Pons (tissue), 1 donor: ENCODE results near the gene ENTREP3.
"Not testable (repeated sequence)": the region's sequence is repeated elsewhere in the genome, so short reads cannot be mapped to it uniquely, and the experiment has no call there.

Source experiments
- DNase-seq: peaks from one replicate; pipeline ENCODE4 v3.0.0-alpha.2; 2016; ENCODE audit warnings: low spot score

The ENTREP3 gene, protein sequence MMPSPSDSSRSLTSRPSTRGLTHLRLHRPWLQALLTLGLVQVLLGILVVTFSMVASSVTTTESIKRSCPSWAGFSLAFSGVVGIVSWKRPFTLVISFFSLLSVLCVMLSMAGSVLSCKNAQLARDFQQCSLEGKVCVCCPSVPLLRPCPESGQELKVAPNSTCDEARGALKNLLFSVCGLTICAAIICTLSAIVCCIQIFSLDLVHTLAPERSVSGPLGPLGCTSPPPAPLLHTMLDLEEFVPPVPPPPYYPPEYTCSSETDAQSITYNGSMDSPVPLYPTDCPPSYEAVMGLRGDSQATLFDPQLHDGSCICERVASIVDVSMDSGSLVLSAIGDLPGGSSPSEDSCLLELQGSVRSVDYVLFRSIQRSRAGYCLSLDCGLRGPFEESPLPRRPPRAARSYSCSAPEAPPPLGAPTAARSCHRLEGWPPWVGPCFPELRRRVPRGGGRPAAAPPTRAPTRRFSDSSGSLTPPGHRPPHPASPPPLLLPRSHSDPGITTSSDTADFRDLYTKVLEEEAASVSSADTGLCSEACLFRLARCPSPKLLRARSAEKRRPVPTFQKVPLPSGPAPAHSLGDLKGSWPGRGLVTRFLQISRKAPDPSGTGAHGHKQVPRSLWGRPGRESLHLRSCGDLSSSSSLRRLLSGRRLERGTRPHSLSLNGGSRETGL

DNA sequence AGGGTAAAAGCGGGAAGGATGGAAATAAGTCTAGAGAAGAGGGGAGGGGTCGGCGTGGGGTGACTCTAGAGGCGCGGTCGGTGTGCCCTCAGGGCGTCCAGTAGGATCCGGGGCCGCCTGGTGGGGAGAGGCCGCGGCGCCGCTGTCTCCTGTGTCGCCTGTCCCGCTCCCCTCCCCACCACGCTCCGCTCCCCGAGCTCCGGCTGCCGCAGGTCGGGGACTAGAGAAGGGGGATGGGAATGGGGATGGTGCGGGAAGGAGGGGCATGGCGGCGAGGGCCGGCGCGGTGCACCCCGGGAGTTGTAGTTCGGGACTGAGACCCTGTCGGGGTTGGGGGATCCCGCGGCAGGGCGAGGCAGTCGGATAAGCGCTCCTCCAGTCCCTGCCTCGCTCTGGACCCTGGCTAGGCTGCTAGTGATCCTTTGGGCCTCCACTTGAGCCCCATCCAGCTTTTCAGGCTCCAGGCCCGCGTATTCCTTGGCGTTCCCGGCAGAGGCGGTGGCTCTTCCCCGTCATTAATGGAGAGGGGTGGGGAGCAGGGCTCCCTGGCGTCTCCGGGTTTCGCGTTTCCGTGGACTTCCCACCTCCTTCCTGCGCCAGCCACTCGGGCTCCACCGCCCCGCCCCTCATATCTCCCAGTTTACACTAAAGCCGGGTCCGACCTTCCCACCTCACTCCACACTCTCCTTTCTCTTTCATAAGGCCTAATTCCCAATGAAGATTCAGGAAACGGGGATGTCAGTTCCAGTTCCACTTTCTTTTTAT, at the start of gene ENTREP3:
Gene ENTREP3 (minus strand): TSS at position 241 of the 765 bp plus-strand sequence. CDS start 606 bp downstream, outside the sequence.
- peak; percentile 81 for DNase-seq

DNA sequence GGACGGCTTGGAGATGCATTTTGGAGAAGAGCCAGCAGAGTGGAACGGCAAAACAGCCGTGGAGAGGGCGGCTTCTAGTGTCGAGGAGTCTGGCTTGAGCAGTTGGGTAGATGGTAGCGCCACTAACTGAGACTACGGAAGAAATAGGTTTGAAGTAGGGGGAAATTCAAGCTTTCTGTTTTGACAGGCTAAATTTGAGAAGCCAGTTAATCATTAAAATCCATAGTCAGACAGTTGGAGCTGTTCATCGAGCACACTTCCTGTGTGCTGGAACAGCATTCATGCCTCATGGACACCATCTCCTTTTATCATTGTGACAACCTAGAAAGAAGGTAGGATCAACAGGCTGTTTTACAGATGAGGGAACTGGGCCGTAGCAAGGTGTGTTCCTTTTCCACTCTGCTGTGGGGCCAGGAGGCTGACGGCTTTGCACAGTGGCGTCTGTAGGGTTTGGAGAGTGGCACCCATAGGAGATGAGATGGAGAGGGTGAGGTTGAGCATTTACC, 49.3 kb upstream of the ENTREP3 start:
- DNase-seq: no peak

DNA sequence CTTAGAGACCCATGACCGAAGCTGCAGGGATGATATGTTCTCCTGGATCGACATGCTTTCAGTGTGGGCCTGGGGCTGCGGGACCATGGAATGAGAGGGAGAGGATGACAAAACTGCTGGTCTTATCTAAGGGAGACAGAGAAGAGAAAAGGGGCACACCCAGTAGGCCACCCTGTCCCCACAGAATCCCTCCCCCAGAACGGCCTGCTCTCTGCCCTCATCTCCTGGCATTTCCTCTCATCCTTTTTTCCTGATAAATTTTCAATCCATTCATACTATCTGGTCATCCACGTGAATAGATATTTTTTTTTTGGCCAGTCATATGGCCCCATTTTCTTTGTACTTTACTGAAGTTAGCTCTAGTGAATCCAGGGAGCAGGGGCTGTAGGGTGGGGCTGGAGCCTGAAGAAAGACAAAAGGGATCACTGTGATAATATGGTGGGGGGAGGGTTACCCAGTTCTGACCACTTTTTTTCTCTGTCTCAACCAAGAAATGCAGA, 46.1 kb upstream of the ENTREP3 start, which contains the start of gene PKLR:
Gene PKLR (minus strand): TSS at position 97 of the 500 bp plus-strand sequence. CDS start 43 bp downstream, at position 54.
- DNase-seq: no peak

DNA sequence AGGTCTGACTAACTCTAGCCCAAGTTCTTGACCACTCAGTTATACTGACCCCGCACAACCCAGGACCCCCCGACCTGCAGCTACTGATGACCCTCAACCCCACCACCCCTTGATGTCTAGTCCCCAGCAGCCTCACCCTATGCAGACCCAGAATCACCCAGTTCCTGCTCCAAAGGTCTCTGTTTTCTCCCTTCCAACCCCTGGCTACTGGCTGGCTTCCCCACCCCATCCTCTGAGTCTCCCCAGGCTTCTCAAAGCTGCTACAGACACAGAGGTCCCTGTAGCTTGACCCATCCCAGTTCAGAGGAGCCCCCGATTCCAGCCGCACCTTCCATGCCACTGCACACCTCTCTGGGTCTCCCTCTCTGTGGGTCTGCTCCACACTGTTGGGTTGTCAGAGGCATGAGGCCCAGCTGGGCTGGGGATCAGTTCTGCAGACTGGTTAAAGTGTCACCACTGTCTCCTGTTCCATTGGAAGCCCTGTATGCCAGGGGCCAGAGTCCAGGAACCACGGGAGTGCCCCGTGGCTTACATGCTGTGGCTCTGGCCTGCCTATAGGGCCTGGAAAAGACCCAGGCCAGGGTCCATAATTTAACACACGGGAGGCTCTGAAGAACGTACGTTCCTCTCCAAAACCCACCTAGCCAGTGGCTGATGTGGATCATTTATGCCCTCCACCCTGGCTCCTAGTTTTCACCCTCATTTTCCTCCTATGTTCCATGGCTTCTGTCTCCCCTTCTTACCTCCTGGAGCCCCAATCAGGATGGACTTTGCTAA, 45.5 kb upstream of the ENTREP3 start:
- no peak for DNase-seq

DNA sequence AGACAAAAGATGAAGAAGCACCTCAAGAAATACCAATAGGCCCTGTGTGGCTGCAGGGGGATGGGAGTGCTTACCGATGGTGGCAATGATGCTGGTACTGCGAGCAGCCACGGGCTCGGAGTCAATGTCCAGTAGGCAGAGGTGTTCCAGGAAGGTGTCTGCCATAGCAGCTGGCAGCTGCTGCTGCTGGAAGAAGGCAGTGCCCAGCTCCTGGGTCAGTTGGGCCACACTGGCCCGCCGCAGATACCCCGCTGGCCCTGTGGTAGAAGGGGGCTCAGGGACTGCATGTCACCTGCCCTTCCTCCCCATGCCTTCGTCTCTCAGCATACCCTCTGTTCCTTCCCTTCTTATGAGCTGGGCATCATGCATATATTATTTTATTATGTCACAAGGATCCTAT, 44.7 kb upstream of the ENTREP3 start:
- no peak for DNase-seq

DNA sequence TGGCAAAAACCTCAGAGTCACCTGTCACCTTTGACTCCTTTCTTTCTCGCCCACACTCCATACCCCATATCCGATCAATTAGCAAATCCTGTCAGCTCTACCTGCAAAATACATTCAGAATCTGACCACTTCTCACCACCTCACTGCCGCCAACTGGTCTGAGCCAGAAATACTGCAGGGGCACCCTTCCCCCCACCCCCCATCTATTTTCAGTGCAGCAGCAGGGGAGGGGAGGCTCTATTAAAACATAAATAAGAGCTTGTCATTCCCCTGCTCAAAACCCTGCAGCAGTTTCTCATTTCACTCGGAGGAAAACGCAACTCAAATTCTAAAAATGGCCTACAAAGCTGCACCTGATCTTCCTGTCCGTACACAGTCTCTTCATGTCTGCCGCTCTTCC, 42.1 kb upstream of the ENTREP3 start:
- DNase-seq: no peak

DNA sequence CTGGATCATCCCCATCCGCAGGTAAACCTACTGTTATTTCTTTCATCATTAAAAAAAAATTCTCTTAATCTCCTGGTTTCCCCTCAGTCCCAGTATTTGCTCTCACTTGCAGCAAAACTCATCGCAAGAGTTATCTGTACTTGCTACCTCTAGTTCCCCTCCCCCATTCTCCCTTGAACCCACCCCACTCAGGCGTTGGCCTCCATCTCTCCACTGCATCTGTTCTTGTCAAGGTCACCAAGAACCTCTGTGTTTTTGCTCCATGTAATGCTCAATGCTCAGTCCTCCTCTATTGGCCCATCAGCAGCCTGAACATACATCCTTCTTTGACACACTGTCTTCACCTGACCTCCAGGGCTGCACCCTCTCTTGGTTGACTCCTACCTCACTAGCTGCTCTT, 41.4 kb upstream of the ENTREP3 start:
- no peak for DNase-seq

DNA sequence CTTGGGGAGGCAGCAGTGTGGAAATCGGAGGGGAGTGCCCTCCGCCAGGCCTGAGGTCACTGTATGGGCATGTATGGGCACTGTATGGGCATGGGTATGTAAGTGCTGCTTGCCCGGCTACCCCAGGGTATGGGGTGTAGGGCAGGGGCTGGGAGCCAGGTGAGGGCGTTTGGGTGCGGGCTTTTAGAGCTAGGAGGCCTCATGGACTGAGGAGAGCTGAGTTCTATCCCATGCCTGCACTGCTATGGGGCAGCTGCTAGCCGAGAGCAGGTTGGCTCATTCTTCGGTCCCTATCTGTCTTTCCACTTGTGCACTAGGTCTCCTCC, 40.6 kb upstream of the ENTREP3 start:
- no peak for DNase-seq

DNA sequence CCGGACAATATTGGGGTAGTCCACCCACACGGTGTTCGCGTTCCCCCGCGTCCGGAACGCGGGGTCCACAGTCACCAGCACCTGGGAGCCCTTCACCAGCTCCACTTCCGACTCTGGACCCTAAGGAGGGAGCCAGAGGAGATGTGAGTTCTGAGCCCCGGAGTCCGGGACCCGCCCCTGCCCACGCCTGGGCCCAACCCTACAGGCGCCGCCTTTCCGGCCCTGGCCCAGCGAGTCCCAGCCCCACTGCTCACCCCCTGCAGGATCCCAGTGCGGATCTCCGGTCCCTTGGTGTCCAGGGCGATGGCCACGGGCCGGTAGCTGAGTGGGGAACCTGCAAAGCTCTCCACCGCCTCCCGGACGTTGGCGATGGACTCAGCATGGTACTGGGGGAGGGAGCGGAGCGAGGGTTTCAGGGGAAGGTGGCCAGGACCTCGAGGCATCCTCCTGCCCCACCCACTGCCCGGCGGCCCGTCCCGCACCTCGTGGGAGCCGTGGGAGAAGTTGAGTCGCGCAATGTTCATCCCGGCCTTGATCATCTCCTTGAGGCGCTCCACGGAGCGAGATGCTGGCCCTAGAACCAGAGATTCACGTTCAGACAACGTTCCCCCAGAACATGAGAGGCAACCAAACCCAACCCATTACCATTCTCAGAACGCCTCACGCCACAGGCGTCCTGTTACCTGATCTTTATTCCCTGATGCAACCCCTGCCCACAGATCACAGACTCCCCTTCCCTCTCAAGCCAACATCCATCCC, 40.1 kb upstream of the ENTREP3 start:
- DNase-seq: no peak

DNA sequence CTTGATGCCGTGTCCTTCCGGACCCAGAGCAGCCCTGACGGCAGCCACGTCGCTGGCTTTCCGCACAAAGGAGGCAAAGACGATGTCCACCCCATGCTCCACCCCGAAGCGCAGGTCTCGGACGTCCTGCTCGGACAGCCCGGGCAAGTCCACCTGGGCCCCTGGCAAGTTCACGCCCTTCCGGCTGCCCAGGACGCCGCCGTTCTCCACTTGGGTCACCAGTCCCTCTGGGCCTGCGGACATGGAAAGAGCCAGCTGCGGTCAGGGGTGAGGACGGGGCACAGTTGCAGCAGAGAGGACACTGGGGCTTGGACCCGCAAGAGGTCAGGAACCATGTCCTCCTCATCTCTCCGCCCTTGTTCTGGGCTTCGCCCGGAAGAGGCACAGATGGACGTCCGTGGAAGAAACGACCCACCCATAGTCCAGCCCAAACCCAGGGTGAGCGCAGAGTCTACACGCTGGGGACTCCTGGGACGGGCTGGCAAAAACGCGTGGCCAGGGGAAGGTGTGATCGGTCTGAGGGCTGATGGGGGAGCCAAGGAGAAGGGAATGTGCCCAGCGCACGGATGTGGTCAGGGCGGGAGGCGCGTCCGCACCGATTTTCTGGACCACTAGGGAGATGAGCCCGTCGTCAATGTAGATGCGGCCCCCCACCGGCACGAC, 39.4 kb upstream of the ENTREP3 start:
- no peak for DNase-seq

DNA sequence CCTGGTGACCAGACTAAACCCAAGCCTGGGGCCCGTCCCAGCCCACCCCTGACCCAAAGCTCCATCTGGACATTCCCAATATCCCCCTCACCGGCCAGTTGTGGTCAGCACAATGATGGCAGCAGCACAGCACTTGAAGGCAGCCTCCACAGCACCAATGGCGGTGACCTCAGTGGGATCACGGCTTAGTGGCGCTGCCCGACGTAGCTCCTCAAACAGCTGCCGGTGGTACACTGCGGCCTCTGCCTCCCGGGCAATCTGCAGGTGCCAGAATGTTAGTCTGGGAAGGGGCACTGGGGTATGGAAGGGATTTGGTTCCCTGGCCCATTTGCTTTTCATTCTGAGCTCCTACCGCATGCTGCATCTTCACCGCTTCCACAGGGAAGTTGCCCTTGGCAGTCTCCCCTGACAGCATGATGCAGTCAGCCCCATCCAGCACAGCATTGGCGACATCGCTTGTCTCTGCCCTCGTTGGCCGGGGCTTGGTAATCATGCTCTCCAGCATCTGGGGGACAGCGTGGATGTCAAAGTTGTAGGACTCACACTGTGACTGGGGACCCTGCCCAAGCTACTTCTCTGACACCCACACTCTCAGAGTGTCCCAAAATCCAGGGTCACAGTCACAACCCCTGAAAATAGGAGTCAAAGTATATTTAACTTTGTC, 37.9 kb upstream of the ENTREP3 start:
- no peak for DNase-seq

DNA sequence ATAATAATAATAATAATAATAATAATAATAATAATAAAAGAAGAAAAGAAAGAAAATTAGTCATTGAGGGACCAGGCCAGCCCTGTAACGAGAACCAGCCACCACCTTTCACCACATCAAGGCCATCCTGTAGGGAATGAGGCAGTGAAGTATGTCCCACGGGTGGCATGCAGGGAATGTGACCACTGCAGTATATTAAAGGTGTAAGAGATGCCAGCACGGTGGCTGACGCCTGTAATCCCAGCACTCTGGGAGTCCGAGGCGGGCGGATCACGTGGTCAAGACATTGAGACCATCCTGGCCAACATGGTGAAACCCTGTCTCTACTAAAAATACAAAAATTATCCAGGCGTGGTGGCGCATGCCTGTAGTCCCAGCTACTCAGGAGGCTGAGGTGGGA, 35.7 kb upstream of the ENTREP3 start:
- DNase-seq: not testable (repeated sequence)

DNA sequence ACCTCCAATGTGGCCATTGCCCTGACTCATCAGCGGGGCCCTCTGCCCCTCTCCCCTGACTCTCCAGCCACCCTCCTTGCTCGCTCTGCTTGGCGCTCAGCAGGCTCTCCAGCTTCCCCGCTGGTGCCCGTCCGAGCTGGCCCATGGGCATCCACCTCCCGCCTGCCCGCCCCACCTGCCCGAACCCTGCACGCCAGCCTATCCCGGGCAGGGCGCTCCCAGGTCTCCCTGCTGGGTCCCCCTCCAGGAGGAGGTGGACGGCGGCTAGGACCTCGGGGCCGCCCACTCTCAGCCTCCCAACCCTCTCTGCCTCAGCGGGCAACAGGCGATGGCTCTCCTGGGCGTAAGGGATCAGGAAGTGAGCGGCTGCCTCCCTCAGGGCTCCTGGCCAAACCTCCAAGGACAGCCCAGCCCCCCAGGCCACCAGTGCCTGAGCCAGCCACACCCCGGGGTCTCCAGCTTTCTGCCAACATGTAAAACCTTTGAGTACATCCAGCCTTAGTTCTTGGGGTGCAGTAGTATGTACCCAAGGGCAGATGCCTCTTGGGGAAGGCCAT, 32.8 kb upstream of the ENTREP3 start:
- DNase-seq: no peak

DNA sequence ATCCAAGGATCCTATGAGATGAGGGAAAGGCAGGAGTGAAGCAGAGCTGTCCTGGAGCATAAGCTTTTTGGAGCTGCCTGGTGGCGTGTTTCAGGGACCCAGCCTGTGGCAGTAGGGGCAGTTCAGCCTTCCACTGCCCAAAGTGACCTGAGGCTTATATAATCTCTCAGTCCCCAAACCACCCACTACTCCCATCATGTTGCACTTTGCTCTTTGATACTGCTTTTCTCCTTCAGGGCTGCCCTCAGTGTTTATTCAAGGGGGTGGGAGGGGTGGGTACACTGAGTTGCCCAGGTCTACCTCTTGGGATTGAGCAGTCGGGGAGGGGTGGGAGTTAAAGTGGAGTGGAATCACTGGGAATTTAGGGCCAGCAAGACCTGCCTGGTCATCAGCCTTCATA, 31.3 kb upstream of the ENTREP3 start:
- no peak for DNase-seq

DNA sequence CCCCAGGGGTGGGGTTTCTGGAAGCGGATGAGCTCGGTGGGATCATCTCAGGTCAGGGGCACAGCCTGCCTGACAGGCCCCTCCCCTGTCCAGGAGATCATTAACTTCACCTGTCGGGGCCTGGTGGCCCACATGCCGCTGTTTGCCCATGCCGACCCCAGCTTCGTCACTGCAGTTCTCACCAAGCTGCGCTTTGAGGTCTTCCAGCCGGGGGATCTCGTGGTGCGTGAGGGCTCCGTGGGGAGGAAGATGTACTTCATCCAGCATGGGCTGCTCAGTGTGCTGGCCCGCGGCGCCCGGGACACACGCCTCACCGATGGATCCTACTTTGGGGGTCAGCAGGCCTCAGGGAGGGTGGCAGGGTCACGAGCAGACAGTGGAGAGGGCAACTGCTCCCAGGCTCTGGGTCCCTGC, 30.4 kb upstream of the ENTREP3 start:
- DNase-seq: no peak

DNA sequence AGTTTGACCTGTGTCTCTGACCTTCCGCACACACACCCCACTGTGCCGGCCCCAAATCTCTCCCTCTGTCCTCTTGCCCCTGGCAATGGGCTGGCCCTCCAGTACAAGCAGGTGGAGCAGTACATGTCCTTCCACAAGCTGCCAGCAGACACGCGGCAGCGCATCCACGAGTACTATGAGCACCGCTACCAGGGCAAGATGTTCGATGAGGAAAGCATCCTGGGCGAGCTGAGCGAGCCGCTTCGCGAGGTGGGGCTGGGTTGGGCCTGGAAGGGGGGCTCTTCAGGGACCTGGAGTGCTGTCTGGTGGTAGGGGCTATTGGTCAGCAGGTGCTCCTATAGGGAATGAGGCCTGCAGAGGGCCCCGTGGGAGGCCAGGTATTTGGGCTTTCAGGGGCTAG, 29.8 kb upstream of the ENTREP3 start:
- no peak for DNase-seq

DNA sequence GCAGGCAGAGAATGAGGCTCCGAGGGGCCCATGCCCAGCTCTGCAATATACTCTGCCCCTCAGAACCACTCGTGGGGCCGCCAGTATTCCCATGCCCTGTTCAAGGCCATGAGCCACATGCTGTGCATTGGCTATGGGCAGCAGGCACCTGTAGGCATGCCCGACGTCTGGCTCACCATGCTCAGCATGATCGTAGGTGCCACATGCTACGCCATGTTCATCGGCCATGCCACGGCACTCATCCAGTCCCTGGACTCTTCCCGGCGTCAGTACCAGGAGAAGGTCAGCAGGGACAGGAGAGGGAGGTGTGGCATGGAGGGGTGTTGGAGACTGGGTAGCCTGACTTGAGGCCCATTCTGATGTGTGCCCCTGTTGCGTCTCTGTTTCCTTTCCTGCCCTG, 29.2 kb upstream of the ENTREP3 start:
- no peak for DNase-seq

DNA sequence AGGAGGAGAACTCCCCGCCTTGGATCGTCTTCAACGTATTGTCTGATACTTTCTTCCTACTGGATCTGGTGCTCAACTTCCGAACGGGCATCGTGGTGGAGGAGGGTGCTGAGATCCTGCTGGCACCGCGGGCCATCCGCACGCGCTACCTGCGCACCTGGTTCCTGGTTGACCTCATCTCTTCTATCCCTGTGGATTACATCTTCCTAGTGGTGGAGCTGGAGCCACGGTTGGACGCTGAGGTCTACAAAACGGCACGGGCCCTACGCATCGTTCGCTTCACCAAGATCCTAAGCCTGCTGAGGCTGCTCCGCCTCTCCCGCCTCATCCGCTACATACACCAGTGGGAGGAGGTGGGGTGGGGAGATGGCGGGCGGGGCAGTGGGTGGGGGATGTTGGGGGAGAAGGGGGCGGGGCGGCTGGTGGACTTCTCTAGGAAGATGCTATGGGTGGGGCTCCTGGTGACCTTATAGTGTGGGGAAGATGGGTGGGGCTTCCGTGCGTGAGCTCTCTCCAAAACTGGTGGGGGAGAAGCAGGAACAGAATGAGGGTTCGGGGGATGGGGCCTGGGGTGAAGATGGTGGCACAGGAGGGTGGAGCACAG, 27.3 kb upstream of the ENTREP3 start:
- no peak for DNase-seq

DNA sequence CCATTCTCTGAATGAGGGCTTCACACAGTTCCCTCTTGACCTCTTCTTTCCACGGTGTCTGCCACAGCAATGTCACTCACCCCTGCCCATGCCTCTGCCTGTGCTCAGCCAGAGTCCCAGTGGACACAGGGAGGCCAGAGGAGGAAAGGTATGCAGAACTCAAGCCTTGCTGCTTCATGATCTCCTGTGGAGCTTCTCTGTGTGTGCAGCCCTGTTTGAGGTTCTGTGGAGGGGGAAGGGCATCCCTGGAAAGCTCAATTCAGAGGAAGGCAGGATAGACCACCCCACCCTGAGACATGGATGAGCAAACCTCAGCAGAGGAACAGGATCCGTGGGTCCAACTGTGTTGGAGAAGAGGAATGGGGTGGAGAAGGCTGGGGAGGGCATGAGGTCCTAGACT, 24.0 kb upstream of the ENTREP3 start:
- DNase-seq: no peak
